Stimulated activated CD4-positive, alpha-beta T cell treated with anti-CD3 and anti-CD28 coated beads, Interleukin-4, amount 100 ng/mL, for 1 hour (primary cell): ENCODE results near the gene FAM170B.

Experiments used
- DNase-seq: peaks from one replicate; pipeline ENCODE4 v3.0.0-alpha.2; 2020

The FAM170B gene

GRCh38 chr10:49151025-49151445 lies 17.2 kb upstream of the FAM170B start:
- DNase-seq = no peak

- DNase-seq = no peak
Measured at GRCh38 chr10:49150426-49150825, 16.6 kb upstream of the FAM170B start.

DNA sequence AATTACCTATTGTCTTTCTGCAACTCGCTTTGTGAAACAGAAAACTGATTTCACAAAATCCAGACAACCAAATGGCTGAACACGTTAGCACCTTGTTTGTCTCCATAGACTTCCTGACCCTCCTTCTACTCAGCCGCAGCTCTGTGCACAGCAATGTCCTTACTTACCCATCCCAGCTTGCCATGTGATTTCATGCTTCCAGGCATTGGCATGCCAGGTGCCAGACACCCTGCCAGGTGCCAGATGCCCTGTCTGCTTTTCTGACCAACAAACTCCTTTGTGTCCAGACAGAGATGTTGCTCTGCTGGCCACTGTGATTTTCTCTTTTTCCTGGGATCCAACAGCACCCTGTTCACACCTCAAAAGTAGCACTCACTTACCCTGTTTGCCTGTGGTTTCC lies 16.1 kb upstream of the FAM170B start:
- DNase-seq = no peak

DNA sequence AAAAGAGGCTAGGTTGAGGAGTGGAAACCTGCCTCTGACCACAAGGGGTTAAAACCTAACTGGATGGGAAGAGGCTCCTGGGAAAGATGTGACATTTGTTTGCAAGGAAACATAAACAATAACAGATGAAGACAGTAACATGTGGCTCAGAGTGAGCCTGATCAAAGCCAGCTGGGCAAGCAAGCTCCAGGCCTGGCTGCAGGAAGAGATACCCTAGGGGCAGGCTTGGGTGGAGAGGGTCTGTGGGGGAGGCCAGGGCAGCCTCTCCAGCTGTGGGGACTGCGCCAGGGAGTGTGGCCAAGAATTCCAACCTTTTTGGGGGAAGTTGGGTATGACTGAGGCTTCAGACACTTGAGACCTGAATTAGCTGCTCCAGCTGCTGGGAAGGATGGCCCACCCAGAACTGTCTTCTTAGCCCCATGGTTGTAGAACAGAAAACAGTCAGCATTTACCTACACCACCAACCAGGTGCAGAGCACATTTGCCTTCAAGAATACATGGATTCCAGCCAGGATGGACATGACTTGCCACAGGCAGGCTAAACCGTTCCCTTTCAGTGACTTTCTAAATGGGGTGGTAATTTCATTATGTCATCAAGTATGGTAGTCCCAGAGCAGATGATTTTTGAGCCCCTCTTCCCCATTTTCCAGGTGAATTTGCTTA lies 10.4 kb upstream of the FAM170B start:
- no peak for DNase-seq

- DNase-seq = no peak
Measured at GRCh38 chr10:49143249-49143648, 9.4 kb upstream of the FAM170B start.

DNA sequence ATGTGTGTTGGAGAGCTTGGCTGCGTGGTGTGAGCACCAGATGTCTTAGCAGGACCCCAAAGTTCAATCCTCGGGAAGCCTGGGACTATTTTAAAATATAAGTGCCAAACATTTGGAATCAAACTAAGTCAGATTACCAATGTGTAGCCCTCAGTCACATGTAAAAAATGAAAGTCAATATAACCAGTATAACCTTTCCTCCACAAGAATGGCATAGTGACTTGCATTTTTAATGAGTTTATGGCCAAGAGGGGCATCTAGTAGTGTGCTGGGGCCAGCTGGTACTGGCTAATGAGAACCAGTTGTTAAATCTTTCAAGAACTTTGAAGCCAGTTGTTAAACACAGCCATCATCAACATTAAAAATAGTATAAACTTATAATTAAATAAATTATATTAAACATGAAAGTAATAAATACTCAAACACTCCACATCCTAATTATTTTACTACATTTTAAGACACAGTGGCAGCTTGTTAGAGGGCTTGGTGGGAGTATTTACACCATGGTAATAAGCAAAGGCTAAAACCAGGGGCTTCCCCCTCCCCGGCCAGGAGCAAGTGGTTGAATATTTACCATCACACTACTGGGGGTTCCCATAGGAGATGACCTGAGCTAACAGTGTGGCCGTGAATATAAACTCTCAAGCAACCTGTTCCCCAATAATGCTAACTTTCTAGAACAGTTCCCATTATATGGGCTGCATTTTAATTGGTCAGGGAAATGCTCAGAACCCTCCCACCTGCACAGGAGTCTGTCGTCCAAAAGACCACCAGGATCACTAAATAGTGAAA lies 7.9 kb upstream of the FAM170B start:
- no peak for DNase-seq

GRCh38 chr10:49140304-49141177 lies 6.7 kb upstream of the FAM170B start:
- no peak for DNase-seq

GRCh38 chr10:49139846-49140195 lies 6.0 kb upstream of the FAM170B start:
- no peak for DNase-seq

- no peak for DNase-seq
Measured at GRCh38 chr10:49139028-49139845, 5.4 kb upstream of the FAM170B start.

- DNase-seq = no peak
Measured at GRCh38 chr10:49138361-49138891, 4.6 kb upstream of the FAM170B start.

GRCh38 chr10:49136525-49136924 lies 2.7 kb upstream of the FAM170B start:
- DNase-seq = no peak

GRCh38 chr10:49135575-49136313 lies 1.9 kb upstream of the FAM170B start:
- no peak for DNase-seq

- DNase-seq = no peak
Measured at GRCh38 chr10:49134327-49134726, 506 bp upstream of the FAM170B start.

- no peak for DNase-seq
Measured at GRCh38 chr10:49132362-49132737, 1.5 kb downstream of the FAM170B start.

DNA sequence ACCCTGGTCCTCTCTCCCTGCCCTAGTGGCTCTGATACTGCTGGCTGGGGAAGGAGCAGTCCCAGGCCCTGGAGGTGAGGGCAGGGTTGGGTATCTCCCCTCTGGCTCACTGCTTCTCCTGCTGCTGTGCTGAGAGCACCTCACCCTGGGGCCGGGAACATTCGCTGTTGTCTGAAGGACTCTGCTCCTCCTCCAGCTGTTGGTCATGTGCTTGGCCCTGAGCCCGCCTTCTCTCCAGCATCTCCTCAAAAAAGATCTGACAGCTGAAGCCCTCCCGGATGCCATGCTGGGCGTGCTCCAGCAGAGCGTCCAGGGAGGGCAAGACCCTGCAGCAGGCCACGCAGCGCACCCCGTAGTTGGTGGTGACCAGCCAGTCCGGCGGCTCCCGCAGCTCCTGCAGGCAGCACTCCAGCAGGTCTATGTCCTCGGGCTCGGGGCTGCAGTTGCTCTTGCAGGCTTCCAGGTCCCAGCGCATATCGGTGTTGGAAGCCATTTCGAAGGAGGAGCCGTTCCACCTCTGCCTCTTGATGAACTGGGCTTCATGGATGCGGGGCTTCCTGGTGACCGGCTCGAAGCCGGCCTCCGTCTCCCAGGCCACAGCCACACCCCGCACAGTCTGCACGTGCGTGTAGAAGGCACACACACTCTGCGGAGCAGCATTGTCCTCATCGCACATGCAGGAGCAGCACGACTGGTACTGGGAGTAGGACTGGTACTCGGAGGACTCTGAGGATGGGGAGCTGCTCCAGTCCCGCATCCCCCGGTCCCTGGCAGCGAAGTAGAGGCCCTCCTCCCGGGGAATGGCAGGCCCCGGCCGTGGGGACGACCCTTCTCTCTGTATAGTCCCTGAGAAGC lies 2.1 kb downstream of the FAM170B start:
- no peak for DNase-seq

DNA sequence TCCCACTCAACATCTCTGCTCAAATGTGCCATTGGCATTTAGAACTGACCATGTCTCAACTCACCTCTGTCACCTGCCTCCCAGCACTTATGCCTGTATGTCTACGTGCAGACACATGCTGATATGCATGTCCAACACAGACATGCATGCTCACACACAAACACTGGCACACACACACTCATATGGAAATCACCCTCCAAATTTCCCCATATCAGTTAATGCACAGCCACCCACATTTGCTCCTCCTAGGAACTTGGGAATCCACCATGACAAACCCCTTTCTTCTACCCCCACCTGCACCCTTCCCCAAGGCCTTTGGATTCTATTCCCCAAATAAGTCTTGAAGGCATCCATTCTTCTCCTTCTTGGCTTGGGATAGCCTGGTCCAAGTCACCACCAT lies 4.4 kb downstream of the FAM170B start:
- DNase-seq = no peak

DNA sequence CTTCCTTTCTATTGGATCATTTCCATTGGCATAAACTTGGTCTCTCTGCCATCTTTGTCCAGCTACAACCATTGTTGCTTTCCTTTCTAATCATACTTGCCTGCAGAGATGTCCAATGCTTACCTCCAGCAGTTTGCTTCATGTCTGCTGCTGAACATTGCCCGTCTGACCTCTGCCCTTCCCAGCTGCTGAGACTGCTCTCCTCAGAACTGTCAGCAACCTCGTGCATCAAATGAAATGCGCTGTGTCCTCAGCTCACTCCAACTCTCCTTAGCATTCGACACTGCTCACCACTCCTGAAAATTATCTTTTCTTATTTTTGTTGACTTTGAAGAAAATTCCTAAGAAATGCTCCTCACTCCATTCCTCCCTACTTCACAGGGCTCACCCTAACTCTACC lies 5.0 kb downstream of the FAM170B start:
- DNase-seq = no peak

GRCh38 chr10:49123981-49124950 lies 9.6 kb downstream of the FAM170B start:
- no peak for DNase-seq

DNA sequence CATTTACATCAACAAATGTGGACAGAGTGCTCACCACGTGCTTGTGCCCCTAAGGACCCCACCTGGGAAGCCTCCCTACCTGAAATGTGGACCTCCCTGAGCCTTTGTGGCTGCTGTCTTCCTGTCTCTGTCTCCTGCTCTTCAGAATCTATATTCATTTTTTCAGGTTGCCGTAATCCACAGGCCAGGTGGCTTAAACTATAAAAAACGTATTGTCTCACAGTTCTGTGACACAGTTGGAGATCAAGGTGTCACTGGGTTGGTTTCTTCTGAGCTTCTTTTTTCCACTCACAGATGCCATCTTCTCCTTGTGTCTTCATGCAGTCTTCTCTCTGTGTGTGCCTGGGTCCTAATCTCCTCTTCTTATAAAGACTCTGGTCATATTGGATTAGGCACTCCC lies 12.9 kb downstream of the FAM170B start:
- no peak for DNase-seq

DNA sequence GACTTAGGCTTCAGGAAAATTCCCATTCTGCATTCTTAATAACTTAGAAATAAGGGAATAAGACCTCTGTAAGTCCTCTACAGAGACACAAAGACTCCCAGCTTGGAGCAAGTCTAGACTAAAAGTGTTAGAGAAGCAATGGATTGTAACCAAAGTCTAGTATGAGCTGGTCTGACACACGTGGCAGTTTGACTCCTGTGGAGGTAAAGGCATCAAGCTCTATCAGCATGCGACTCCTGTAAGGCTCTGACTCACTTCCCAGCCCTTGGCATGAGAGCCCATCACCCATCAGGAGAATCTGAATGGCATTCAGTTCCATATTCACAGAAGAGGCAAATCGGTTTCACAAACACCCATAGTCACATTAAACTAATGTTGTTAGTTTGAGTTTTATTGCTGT lies 14.1 kb downstream of the FAM170B start:
- DNase-seq = no peak
